Fibroblast of pulmonary artery (primary cell): Measurements from ENCODE around the gene ZNF787.
"Not testable (repeated sequence)": the region's sequence is repeated elsewhere in the genome, so short reads cannot be mapped to it uniquely, and the experiment has no call there.

Experiments
- DNase-seq: peaks from one replicate; pipeline ENCODE4 v3.0.0-alpha.2; 2010; ENCODE audit warnings: low read depth
- H3K4me3 ChIP-seq: replicated peaks from 2 replicates; pipeline ENCODE4 v1.5.1; 2011; ENCODE audit warnings: low read depth, mild to moderate bottlenecking, control low read depth, low read length, moderate library complexity
- CTCF ChIP-seq: IDR thresholded peaks from 2 replicates; pipeline ENCODE4 v1.5.1; 2011; ENCODE audit warnings: mild to moderate bottlenecking, control low read depth, low read length, inconsistent platforms; ENCODE audit errors: missing control alignments

The ZNF787 gene

GRCh38 chr19:56106397-56106849, 14.7 kb downstream of the ZNF787 start:
- no peak overlapping the region for H3K4me3 ChIP-seq
- TF ChIP-seq CTCF: no peak
- no peak for DNase-seq

- DNase-seq, H3K4me3 ChIP-seq: not testable (repeated sequence)
Measured at GRCh38 chr19:56105831-56106396, 15.2 kb downstream of the ZNF787 start.

GRCh38 chr19:56105090-56105701, 15.9 kb downstream of the ZNF787 start:
- peak; percentile 57 for DNase-seq
- no peak overlapping the region for H3K4me3 ChIP-seq
- TF ChIP-seq CTCF: peak; percentile 51

- DNase-seq: no peak
- H3K4me3 ChIP-seq: no peak overlapping the region
- TF ChIP-seq CTCF: no peak
Measured at GRCh38 chr19:56104423-56104822, 16.7 kb downstream of the ZNF787 start.

GRCh38 chr19:56103027-56103614, 18.0 kb downstream of the ZNF787 start:
- no peak overlapping the region for H3K4me3 ChIP-seq
- DNase-seq: no peak
- TF ChIP-seq CTCF: no peak

- no peak for DNase-seq
- no peak overlapping the region for H3K4me3 ChIP-seq
- TF ChIP-seq CTCF: no peak
Measured at GRCh38 chr19:56101746-56102535, 19.2 kb downstream of the ZNF787 start.

- no peak overlapping the region for H3K4me3 ChIP-seq
- no peak for DNase-seq
- TF ChIP-seq CTCF: no peak
Measured at GRCh38 chr19:56101095-56101494, 20.0 kb downstream of the ZNF787 start.
